K562 (cell line): ENCODE results near the gene ZNF609. TPM values are rescaled to one million over a fixed set of nuclear protein-coding genes. Genes with fewer than 3 reads are reported as not detected.
A peak's percentile ranks its signal among the peaks of the same experiment; 100 is the strongest.

Source experiments
- ARNT ChIP-seq, 2 experiments: fragments of 450-650 bp; IDR thresholded peaks; 2 replicates each; pipeline ENCODE4 v1.6.1; 2016; ENCODE audit warnings: mild to moderate bottlenecking in 1 of 2
- CBX2 ChIP-seq: fragments of 200-600 bp; sonication (generic); IDR thresholded peaks from one replicate; pipeline ENCODE4 v1.6.1; 2012; ENCODE audit warnings: mild to moderate bottlenecking, low read length, inconsistent platforms; ENCODE audit not compliant: insufficient read depth, poor library complexity, severe bottlenecking
- CTBP1 ChIP-seq: fragments of 450-650 bp; IDR thresholded peaks from 2 replicates; pipeline ENCODE4 v1.6.1; 2016; ENCODE audit warnings: borderline replicate concordance
- EWSR1 ChIP-seq: fragments of 450-650 bp; IDR thresholded peaks from 2 replicates; pipeline ENCODE4 v1.6.1; 2018; ENCODE audit warnings: borderline replicate concordance, mild to moderate bottlenecking, low read depth, moderate library complexity; ENCODE audit not compliant: partially characterized antibody
- GABPA ChIP-seq: fragments of 200-800 bp; sonication (Bioruptor generic); conservative IDR thresholded peaks from 2 replicates; pipeline ENCODE4 v1.6.1; 2016; ENCODE audit warnings: low read depth, missing genetic modification characterization, missing compliant biosample characterization
- GABPB1 ChIP-seq: sonication (generic); formaldehyde crosslinking; IDR thresholded peaks from 2 replicates; pipeline ENCODE4 v1.8.0; 2022; ENCODE audit warnings: mild to moderate bottlenecking, missing genetic modification reagents
- HDAC6 ChIP-seq: IDR thresholded peaks from 2 replicates; pipeline ENCODE4 v1.6.1; 2012; ENCODE audit warnings: low read depth, mild to moderate bottlenecking, control low read depth, inconsistent platforms, low read length, moderate library complexity
- HNRNPL ChIP-seq: fragments of 200-400 bp; formaldehyde crosslinking; IDR thresholded peaks from 2 replicates; pipeline ENCODE4 v1.6.1; 2017; ENCODE audit warnings: low read depth, mild to moderate bottlenecking, low read length
- KLF1 ChIP-seq: fragments of 450-650 bp; IDR thresholded peaks from 2 replicates; pipeline ENCODE4 v1.6.1; 2016; ENCODE audit warnings: missing genetic modification characterization, missing compliant biosample characterization
- MEIS2 ChIP-seq: fragments of 450-650 bp; IDR thresholded peaks from 2 replicates; pipeline ENCODE4 v1.6.1; 2014; ENCODE audit warnings: mild to moderate bottlenecking; ENCODE audit not compliant: partially characterized antibody
- MTA2 ChIP-seq: fragments of 450-650 bp; IDR thresholded peaks from 2 replicates; pipeline ENCODE4 v1.6.1; 2016; ENCODE audit warnings: low read depth
- NFRKB ChIP-seq: fragments of 450-650 bp; IDR thresholded peaks from 2 replicates; pipeline ENCODE4 v1.6.1; 2016; ENCODE audit warnings: low read depth
- POLR3A ChIP-seq: IDR thresholded peaks from 2 replicates; pipeline ENCODE4 v1.6.1; 2011; ENCODE audit warnings: borderline replicate concordance, mild to moderate bottlenecking, moderate library complexity; ENCODE audit not compliant: insufficient read length, insufficient read depth; ENCODE audit errors: extremely low read depth
- RBBP5 ChIP-seq: fragments of 200-600 bp; sonication (generic); IDR thresholded peaks from 2 replicates; pipeline ENCODE4 v1.6.1; 2012; ENCODE audit warnings: borderline replicate concordance, mild to moderate bottlenecking, low read length, control low read depth, inconsistent platforms; ENCODE audit not compliant: insufficient read depth, poor library complexity, severe bottlenecking
- RBM15 ChIP-seq: fragments of 200-400 bp; formaldehyde crosslinking; IDR thresholded peaks from 2 replicates; pipeline ENCODE4 v1.6.1; 2018; ENCODE audit warnings: mild to moderate bottlenecking, low read length, moderate library complexity; ENCODE audit not compliant: insufficient read depth
- SLC30A9 ChIP-seq: fragments of 250-450 bp; sonication (Bioruptor Pico); IDR thresholded peaks from 2 replicates; pipeline ENCODE4 v1.8.0; 2022; ENCODE audit warnings: mild to moderate bottlenecking, moderate library complexity
- SMAD3 ChIP-seq: fragments of 450-650 bp; formaldehyde crosslinking; conservative IDR thresholded peaks from 2 replicates; pipeline ENCODE4 v1.4.0; 2020; ENCODE audit warnings: mild to moderate bottlenecking
- SNIP1 ChIP-seq: fragments of 450-650 bp; IDR thresholded peaks from 2 replicates; pipeline ENCODE4 v1.7.1; 2017; ENCODE audit warnings: low read depth, mild to moderate bottlenecking
- SNRNP70 ChIP-seq: fragments of 200-400 bp; formaldehyde crosslinking; optimal IDR thresholded peaks from 2 replicates; pipeline ENCODE3; 2017; ENCODE audit warnings: low read depth, low read length
- SP1 ChIP-seq: sonication (generic); formaldehyde crosslinking; IDR thresholded peaks from 2 replicates; pipeline ENCODE4 v1.8.1; 2022; ENCODE audit warnings: mild to moderate bottlenecking, missing genetic modification reagents
- TCF7L2 ChIP-seq: fragments of 150-350 bp; IDR thresholded peaks from 2 replicates; pipeline ENCODE4 v1.6.1; 2016; ENCODE audit warnings: low read depth, mild to moderate bottlenecking, low read length, moderate library complexity
- TRIM25 ChIP-seq: fragments of 450-650 bp; IDR thresholded peaks from 2 replicates; pipeline ENCODE4 v1.7.0; 2016; ENCODE audit warnings: borderline replicate concordance
- ZKSCAN3 ChIP-seq: fragments of 250-450 bp; sonication (Bioruptor Pico); IDR thresholded peaks from 2 replicates; pipeline ENCODE4 v1.4.0; 2020
- ZNF175 ChIP-seq: fragments of 200-800 bp; sonication (Bioruptor generic); IDR thresholded peaks from 2 replicates; pipeline ENCODE4 v1.6.1; 2016; ENCODE audit warnings: low read depth, mild to moderate bottlenecking, missing genetic modification characterization, missing compliant biosample characterization
- ZNF253 ChIP-seq: fragments of 250-450 bp; sonication (Bioruptor Pico); conservative IDR thresholded peaks from 2 replicates; pipeline ENCODE4 v1.6.1; 2021; ENCODE audit warnings: mild to moderate bottlenecking
- ZNF347 ChIP-seq: fragments of 450-650 bp; formaldehyde crosslinking; IDR thresholded peaks from 2 replicates; pipeline ENCODE4 v1.4.0; 2020; ENCODE audit warnings: low read depth, mild to moderate bottlenecking, moderate library complexity
- ZNF512 ChIP-seq: IDR thresholded peaks from 2 replicates; pipeline ENCODE4 v1.6.1; 2016; ENCODE audit warnings: missing genetic modification characterization, missing compliant biosample characterization
- ZNF699 ChIP-seq: fragments of 250-450 bp; sonication (Bioruptor Pico); IDR thresholded peaks from 2 replicates; pipeline ENCODE4 v1.8.0; 2021; ENCODE audit warnings: mild to moderate bottlenecking, moderate library complexity; ENCODE audit not compliant: insufficient replicate concordance
- ZNF778 ChIP-seq: fragments of 450-650 bp; formaldehyde crosslinking; IDR thresholded peaks from 2 replicates; pipeline ENCODE4 v1.4.0; 2020; ENCODE audit warnings: mild to moderate bottlenecking, moderate library complexity
- polyA plus RNA-seq, 8 experiments: library from polyadenylated mRNA; depleted of rRNA in 4 of 8; stranded (reverse) in 5 of 8; unstranded in 3 of 8; fragments of >200 nt; fragmentation: Nextera tagmentation in 2 of 8; fragmentation: Illumina TruSeq in 1 of 8; extraction: Ambion mirVana in 2 of 8; extraction: Trizol in 1 of 8; gene quantifications; 2 replicates each; pipeline versions ENCODE4 v1.2.1 to v1.2.3, GENCODE V29; 2011 to 2014; ENCODE audit warnings: inconsistent platforms in 1 of 8, missing spikeins in 1 of 8
- total RNA-seq, 7 experiments: library from RNA; depleted of rRNA in 6 of 7; stranded (reverse); fragments of >200 nt in 6 of 7; fragmentation: Illumina TruSeq in 2 of 7; extraction: Trizol in 2 of 7; gene quantifications; 2 replicates each; pipeline versions ENCODE4 v1.2.1 to v1.2.3, GENCODE V29; 2011 to 2021; ENCODE audit warnings: low replicate concordance in 1 of 7

ZNF609 gene
- total and polyA plus RNA-seq, 9 of the 15 experiments (the other 6 are each of a cell fraction or from before 2014, with no cell fraction given): 3.0 to 38.7 (median 17.8) TPM

GRCh38 chr15:64460206-64460723 is at the start of gene ZNF609 (continued):
- TF ChIP-seq SLC30A9 (CRISPR knock-in tag) (no peak), SNRNP70 (no peak), SP1 (CRISPR knock-in tag) (peak; percentile 91), ZNF699 (CRISPR knock-in tag) (no peak), SMAD3 (CRISPR knock-in tag) (peak; percentile 67; the same call in 1 of the 2 replicates), RBBP5 (peak; percentile 56), ZNF253 (CRISPR knock-in tag) (no peak), POLR3A (no peak), CTBP1 (peak; percentile 81), TCF7L2 (no peak), EWSR1 (no peak), TRIM25 (no peak), RBM15 (no peak), ZNF347 (no peak), ZNF175 (CRISPR knock-in tag) (no peak), HNRNPL (no peak), ZNF778 (CRISPR knock-in tag) (no peak), GABPA (tag) (peak; percentile 56), KLF1 (tag) (peak; percentile 64; the same call in 1 of the 2 replicates), GABPB1 (CRISPR knock-in tag) (peak; percentile 81), ZKSCAN3 (CRISPR knock-in tag) (no peak), HDAC6 (no peak), ZNF512 (no peak), CBX2 (no peak), ARNT (IDR thresholded peaks at IDR 0.05) (no peak; a peak in 2 of 4 replicates), MEIS2 (no peak), MTA2 (0 out of 2 replicates have a peak, but pooled peaks have one; percentile 15), NFRKB (no peak), SNIP1 (no peak)
